Measurements from ENCODE around the gene PAX1.

Gene PAX1

DNA sequence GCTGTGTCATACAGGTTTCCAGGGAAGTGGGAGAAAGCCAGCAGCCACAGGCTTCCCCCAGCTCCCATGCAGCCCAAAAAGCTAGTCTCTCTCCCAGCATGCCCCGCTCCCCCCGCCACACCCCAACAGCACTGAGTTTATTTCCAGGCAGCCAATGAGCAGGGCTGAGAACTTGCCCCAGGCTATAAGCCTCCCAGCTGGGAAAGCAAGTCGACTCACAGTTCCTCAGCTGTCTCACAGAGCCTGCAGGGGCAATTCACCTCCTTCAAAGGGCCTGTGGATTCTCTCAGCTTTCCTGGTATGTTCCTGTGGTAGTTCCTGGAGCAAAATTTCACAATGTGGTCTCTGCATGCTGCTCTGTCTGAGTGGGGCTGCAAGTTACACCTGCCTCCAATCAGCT is 34.2 kb downstream of the PAX1 start:
- no peak for FAIRE-seq

DNA sequence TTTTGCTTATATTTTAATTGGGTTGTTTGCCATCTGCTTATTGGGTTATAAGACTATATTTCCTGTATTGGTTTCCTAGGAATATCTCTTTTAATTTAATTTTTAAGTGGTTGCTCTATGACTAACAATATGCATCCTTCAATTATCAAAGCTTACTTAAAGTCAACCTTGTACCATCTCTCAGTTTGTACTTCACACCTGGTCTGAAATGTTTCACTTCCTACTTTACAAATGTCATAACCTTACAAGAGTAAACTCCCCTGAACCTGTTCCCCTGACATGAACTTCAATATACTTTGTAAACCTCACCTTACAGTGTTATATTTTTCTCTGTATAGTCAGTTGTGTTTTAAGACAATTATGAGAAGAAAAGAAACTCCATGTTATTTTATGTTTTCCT is 35.8 kb downstream of the PAX1 start:
- FAIRE-seq = no peak

DNA sequence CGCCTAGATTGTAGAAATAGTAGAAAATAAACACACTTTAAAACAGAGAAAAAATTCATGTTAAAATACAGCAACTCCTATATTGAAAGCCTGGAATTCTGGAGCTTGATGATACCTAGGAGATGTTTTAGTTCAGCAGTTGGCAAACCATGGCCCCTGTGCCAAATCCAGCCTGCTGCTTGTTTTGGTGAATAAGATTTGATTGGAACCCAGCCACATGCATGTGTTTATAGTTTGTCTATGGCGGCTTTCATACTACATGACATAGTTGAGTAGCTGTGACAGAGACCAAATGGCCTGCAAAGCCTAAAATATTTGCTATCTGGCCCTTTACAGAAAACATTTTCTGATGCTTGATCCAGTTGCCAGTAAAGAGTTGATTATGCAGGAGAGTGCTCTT is 57.2 kb downstream of the PAX1 start:
- FAIRE-seq = no peak

DNA sequence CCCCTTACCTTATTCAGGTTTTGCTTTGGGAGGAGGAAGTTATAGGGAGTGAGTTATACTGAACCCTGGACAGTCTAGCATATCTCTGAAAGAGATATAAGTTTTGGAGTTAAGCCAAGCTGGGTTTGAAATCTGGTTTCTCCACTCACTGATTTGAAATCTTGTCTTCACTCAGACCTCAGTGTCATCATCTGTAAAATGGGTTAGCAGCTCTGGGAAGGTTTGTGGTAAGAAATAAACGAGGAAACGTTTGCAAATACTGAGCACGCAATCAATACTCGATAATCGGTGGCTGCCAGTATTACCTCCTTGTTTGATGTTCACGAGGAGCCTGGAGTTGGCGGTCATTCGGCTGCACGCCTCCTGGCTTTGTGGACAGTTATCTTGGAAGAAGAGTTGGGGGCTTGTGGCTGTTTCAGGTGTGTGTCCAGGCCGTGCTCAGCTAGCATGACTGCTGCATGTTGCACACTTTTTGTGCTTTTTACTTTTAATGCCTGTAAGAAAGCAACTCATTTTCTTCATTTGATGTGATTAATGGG is 61.8 kb downstream of the PAX1 start:
- FAIRE-seq = no peak

DNA sequence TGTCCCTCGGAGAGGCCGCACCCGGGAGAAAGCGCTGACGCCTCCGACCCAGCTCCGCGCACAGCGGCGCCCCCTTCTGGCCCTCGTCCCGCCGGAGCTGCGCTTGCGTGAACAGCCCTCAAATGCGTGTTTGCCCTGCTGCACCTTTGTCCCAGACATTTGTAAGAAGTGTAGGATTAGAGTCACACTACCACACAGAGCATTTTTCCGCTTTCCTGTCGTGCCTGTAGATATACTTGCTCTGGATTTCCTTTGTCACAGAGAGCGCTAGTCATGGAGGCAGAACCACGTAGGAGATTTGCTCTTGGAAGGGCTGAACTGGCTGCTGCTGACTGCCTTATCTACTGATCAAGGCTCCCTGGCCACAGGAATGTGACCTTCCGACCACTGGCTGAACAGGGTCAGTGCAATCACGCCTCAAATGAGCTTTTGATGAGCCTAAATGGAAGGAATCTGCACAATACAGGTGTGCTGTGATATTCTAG is 62.3 kb downstream of the PAX1 start:
- no peak for FAIRE-seq
